ENCODE data around the gene TRAF2. TPM values are rescaled to one million over a fixed set of nuclear protein-coding genes. Genes with fewer than 3 reads are reported as not detected.

The TRAF2 gene
- total RNA-seq, 1 experiment from 2014 or later: 11.5 TPM

DNA sequence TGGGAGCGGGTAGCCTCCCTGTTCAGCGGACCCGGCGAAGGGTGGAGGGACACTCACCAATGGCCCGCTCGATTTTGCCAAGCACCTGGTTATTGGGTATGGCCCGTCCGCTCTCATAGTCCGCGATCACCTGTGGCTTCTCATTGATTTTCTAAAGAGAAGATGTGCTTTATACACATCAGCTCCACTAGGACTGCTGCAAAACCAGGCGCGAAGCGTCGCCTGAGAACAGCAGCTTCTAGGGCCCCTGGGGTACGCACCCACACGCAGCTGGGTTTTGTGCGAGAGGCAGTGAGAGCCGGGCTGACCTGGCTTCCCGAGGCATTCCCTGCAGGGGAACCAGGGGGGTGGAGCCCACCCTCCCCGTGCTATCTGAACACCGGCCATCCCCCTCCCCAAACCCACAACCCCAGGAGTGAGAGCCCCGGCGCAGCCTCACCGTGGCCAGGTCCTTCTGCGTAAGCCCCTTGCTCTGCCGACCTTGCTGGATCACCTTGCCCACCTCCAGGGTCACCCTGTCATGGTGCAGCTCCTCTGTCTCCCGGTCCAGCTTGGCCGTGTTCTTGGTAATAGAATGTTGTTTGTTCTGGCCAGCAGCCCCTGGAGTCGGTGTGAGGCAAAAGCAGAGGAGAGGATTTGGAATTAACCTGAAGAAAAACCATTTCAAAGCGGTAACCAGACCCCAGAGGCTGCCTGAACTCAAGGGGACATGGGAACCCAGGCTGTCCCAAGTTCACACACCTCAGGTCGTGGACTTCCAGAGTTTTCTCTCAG lies 23.3 kb upstream of the TRAF2 start:
- Histone ChIP-seq H3K27ac (ENCODE audit: low read length) (no peak overlapping the region), H3K9me3 (ENCODE audit: low read length) (no peaks in the 10 kb centered on the region), H3K27me3 (ENCODE audit: low read length) (no peaks in the 10 kb centered on the region), H3K4me1 (ENCODE audit: insufficient read depth, low read length) (0 out of 2 replicates have a peak, but pooled peaks cover 5% of the 10 kb centered on the region), H3K9me2 (replicated peaks; ENCODE audit: low read length) (no peaks in the 10 kb centered on the region), H3K79me2 (ENCODE audit: low read length) (peaks cover 27% of the 10 kb centered on the region), H3K4me2 (ENCODE audit: low read length) (no peak overlapping the region), H4K20me1 (ENCODE audit: low read length) (peaks cover 4% of the 10 kb centered on the region; the same call in 1 of the 2 replicates), H3K9ac (ENCODE audit: low read length) (no peak overlapping the region), H2AFZ (ENCODE audit: low read length) (no peak overlapping the region), H3K36me3 (ENCODE audit: low read depth, low read length) (peaks cover 15% of the 10 kb centered on the region), H3K4me3 (ENCODE audit: low read length) (no peak overlapping the region), H3F3A (ENCODE audit: low read length, unreplicated experiment) (no peaks in the 10 kb centered on the region)
- BruUV-seq (replicated peaks): no TSS peak
- ChIA-PET CTCF (interaction anchor here (0.6 kb wide), 1 partner anchor 16 kb away, joined by 3 read pairs; no protein-coding TSS in a partner anchor), POLR2A (ENCODE audit: unreplicated experiment) (no interaction called here)
- DNase-seq (no peak), ATAC-seq (no peak)
- intact Hi-C loops (cut with micrococcal nuclease): no loop called here
- TF ChIP-seq EZH2phosphoT487 (IDR thresholded peaks at IDR 0.05; ENCODE audit: borderline replicate concordance, low read length): no peak
- no peak for TF ChIP-seq EZH2 (IDR thresholded peaks at IDR 0.05; ENCODE audit: low read length, unreplicated experiment)
- TF ChIP-seq, protein P1, sequence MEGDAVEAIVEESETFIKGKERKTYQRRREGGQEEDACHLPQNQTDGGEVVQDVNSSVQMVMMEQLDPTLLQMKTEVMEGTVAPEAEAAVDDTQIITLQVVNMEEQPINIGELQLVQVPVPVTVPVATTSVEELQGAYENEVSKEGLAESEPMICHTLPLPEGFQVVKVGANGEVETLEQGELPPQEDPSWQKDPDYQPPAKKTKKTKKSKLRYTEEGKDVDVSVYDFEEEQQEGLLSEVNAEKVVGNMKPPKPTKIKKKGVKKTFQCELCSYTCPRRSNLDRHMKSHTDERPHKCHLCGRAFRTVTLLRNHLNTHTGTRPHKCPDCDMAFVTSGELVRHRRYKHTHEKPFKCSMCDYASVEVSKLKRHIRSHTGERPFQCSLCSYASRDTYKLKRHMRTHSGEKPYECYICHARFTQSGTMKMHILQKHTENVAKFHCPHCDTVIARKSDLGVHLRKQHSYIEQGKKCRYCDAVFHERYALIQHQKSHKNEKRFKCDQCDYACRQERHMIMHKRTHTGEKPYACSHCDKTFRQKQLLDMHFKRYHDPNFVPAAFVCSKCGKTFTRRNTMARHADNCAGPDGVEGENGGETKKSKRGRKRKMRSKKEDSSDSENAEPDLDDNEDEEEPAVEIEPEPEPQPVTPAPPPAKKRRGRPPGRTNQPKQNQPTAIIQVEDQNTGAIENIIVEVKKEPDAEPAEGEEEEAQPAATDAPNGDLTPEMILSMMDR (conservative IDR thresholded peaks at IDR 0.05; ENCODE audit: low read depth, low read length): no peak

- Histone ChIP-seq H3K27ac (ENCODE audit: low read length) (no peak overlapping the region), H3K27me3 (ENCODE audit: low read length) (no peaks in the 10 kb centered on the region), H3K9me3 (ENCODE audit: low read length) (no peaks in the 10 kb centered on the region), H3K4me3 (ENCODE audit: low read length) (no peak overlapping the region), H4K20me1 (ENCODE audit: low read length) (peaks cover 4% of the 10 kb centered on the region; the same call in 1 of the 2 replicates), H2AFZ (ENCODE audit: low read length) (no peak overlapping the region), H3K9me2 (replicated peaks; ENCODE audit: low read length) (no peaks in the 10 kb centered on the region), H3F3A (ENCODE audit: low read length, unreplicated experiment) (no peaks in the 10 kb centered on the region), H3K36me3 (ENCODE audit: low read depth, low read length) (peaks cover 15% of the 10 kb centered on the region), H3K79me2 (ENCODE audit: low read length) (peaks cover 27% of the 10 kb centered on the region), H3K4me1 (ENCODE audit: insufficient read depth, low read length) (0 out of 2 replicates have a peak, but pooled peaks cover 5% of the 10 kb centered on the region), H3K9ac (ENCODE audit: low read length) (no peak overlapping the region), H3K4me2 (ENCODE audit: low read length) (no peak overlapping the region)
- no peak for ATAC-seq
- intact Hi-C loops (cut with micrococcal nuclease): no loop called here
- CTCF ChIA-PET: no interaction called here
- no TSS peak for BruUV-seq (replicated peaks)
- TF ChIP-seq, protein P1 (conservative IDR thresholded peaks at IDR 0.05; ENCODE audit: low read depth, low read length): no peak
- TF ChIP-seq EZH2phosphoT487 (IDR thresholded peaks at IDR 0.05; ENCODE audit: borderline replicate concordance, low read length) (no peak), EZH2 (IDR thresholded peaks at IDR 0.05; ENCODE audit: low read length, unreplicated experiment) (no peak)
- DNase-seq: no peak
- POLR2A ChIA-PET (ENCODE audit: unreplicated experiment): no interaction called here
Observed at GRCh38 chr9:136863623-136864273, 22.6 kb upstream of the TRAF2 start.

Measured in PC-3 (cell line).